Lung (tissue), 12 donors: ENCODE results near the gene RIN2. TPM values are rescaled to one million over a fixed set of nuclear protein-coding genes. Genes with fewer than 3 reads are reported as not detected.

Experiments used
- ATAC-seq: fragments of 200-7000 bp; cut with Tn5 transposase; one replicate; pipeline ENCODE4 v1.9.1; 2020; ENCODE audit warnings: moderate number of reproducible peaks; ENCODE audit not compliant: insufficient read depth, low FRiP score
- DNase-seq, 3 donors: peaks; one replicate each; pipeline ENCODE4 v3.0.0-alpha.2; 2013 to 2017
- H3K27ac ChIP-seq, 2 donors: one replicate each; pipeline ENCODE4 v1.5.1; 2013; ENCODE audit warnings: mild to moderate bottlenecking in 2 of 2, moderate library complexity in 2 of 2, control low read depth in 1 of 2, inconsistent platforms in 1 of 2, low read depth in 1 of 2, low read length in 1 of 2
- H3K27me3 ChIP-seq, 3 donors: one replicate each; pipeline ENCODE4 v1.5.1; 2013; ENCODE audit warnings: low read length in 2 of 3; ENCODE audit not compliant: control insufficient read depth in 3 of 3, insufficient read depth in 3 of 3
- H3K36me3 ChIP-seq, 4 donors: one replicate each; pipeline ENCODE4 v1.5.1; 2013; ENCODE audit warnings: low read length in 4 of 4, mild to moderate bottlenecking in 1 of 4, moderate library complexity in 1 of 4; ENCODE audit not compliant: control insufficient read depth in 4 of 4, insufficient read depth in 4 of 4
- H3K4me1 ChIP-seq, 5 donors: one replicate each; pipeline ENCODE4 v1.5.1; 2013; ENCODE audit warnings: low read length in 5 of 5, mild to moderate bottlenecking in 2 of 5, moderate library complexity in 1 of 5; ENCODE audit not compliant: control insufficient read depth in 5 of 5, insufficient read depth in 5 of 5
- H3K4me3 ChIP-seq: one replicate; pipeline ENCODE4 v1.5.1; 2013; ENCODE audit warnings: mild to moderate bottlenecking, control low read depth, moderate library complexity
- H3K9ac ChIP-seq, 2 donors: one replicate each; pipeline ENCODE4 v1.5.1; 2013; ENCODE audit warnings: low read length in 2 of 2, control low read depth in 1 of 2; ENCODE audit not compliant: insufficient read depth in 1 of 2
- H3K9me3 ChIP-seq, 4 donors: one replicate each; pipeline ENCODE4 v1.5.1; 2013; ENCODE audit warnings: low read length in 3 of 4, mild to moderate bottlenecking in 1 of 4, moderate library complexity in 1 of 4; ENCODE audit not compliant: control insufficient read depth in 4 of 4, insufficient read depth in 3 of 4
- WGBS, 2 donors: extraction: QIAGEN DNeasy Blood & Tissue Kit; methylation state at CpG; one replicate each; pipeline ENCODE4 v1.1.7; 2013; 5-methylcytosine and 5-hydroxymethylcytosine counted together
- polyA plus RNA-seq, 2 donors: library from polyadenylated mRNA; stranded (reverse); fragments of 200-250 nt; gene quantifications; one replicate each; pipeline ENCODE4 v1.2.1, GENCODE V29; 2013
- total RNA-seq, 2 donors: library from RNA; depleted of rRNA in 1 of 2; stranded (reverse); fragments of >200 nt in 1 of 2; gene quantifications; one replicate each; pipeline ENCODE4 v1.2.1, GENCODE V29; 2014 to 2021
- TF ChIP-seq, protein P1 (sequence below): IDR thresholded peaks from 2 replicates; pipeline ENCODE4 v1.5.1; 2012; ENCODE audit warnings: mild to moderate bottlenecking; ENCODE audit errors: control extremely low read depth, extremely low read depth
- donor health status: control.
- donor health status: control.
- donor health status: Bipolar disorder and iron deficiency.
- donor health status: healthy.
- donor health status: DM: yes; HTN: yes; CAD: no.

RIN2 gene
- total and polyA plus RNA-seq, 4 donors, result 13.7 to 93.3 (median 64.7) TPM

DNA sequence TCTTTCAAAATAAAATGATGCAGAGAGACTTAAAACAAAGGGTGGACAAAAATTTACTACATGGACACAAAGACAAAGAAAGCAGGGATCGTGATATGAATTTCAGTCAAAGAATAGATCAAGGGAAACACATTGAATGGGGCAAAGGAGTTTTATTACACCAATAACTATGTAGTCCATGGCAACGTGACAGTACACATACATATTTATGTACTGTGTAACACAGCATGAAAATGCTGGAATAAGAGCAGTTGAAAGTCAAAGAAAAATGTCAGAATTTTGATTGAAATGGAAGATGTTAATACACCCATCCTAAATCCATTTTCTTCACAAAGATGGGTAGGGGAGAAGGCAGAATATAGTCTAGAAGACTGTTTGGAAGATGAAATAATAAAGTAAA, 9.4 kb upstream of the RIN2 start:
- Histone ChIP-seq H3K4me3 (no peak overlapping the region), H3K36me3 (no peaks in the 10 kb centered on the region), H3K27ac (no peak overlapping the region), H3K27me3 (no peaks in the 10 kb centered on the region), H3K4me1 (peaks cover 0 to 10% (median 0%) of the 10 kb centered on the region in 5 donors), H3K9ac (no peak overlapping the region), H3K9me3 (peaks cover 0 to 2% (median 0%) of the 10 kb centered on the region in 4 donors)
- TF ChIP-seq, protein P1, sequence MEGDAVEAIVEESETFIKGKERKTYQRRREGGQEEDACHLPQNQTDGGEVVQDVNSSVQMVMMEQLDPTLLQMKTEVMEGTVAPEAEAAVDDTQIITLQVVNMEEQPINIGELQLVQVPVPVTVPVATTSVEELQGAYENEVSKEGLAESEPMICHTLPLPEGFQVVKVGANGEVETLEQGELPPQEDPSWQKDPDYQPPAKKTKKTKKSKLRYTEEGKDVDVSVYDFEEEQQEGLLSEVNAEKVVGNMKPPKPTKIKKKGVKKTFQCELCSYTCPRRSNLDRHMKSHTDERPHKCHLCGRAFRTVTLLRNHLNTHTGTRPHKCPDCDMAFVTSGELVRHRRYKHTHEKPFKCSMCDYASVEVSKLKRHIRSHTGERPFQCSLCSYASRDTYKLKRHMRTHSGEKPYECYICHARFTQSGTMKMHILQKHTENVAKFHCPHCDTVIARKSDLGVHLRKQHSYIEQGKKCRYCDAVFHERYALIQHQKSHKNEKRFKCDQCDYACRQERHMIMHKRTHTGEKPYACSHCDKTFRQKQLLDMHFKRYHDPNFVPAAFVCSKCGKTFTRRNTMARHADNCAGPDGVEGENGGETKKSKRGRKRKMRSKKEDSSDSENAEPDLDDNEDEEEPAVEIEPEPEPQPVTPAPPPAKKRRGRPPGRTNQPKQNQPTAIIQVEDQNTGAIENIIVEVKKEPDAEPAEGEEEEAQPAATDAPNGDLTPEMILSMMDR, result no peak
- ATAC-seq (no peak), DNase-seq (no peak)
- WGBS, 2 donors, result 94% methylated on average over 2 of the region's 2 CpGs

DNA sequence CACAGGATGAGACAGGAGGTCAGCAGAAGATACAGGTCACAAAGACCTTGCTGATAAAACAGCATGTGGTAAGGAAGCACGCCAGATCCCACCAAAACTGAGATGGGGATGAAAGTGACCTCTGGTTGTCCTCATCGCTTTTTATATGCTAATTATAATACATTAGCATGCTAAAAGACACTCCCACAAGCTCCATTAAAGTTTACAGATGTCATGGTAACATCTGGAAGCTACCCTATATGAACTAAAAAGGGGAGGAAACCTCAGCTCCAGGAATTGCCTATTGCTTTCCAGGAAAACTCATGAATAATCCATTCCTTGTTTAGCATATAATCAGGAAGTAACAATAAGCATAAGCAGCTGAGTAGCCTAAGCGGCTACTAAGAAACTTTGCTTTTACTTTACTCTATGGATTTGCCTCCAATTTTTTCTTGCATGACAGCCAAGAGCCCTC, 8.4 kb upstream of the RIN2 start:
- Histone ChIP-seq H3K4me3 (no peak overlapping the region), H3K27me3 (no peaks in the 10 kb centered on the region), H3K27ac (no peak overlapping the region), H3K36me3 (no peaks in the 10 kb centered on the region), H3K4me1 (peaks cover 0 to 10% (median 0%) of the 10 kb centered on the region in 5 donors), H3K9me3 (peaks cover 0 to 2% (median 0%) of the 10 kb centered on the region in 4 donors), H3K9ac (no peak overlapping the region)
- DNase-seq (peak in 1 of 3 donors; percentile 47), ATAC-seq (no peak)
- TF ChIP-seq, protein P1, result no peak
- WGBS, 2 donors, result 63 to 89% methylated on average over 3 of the region's 3 CpGs

DNA sequence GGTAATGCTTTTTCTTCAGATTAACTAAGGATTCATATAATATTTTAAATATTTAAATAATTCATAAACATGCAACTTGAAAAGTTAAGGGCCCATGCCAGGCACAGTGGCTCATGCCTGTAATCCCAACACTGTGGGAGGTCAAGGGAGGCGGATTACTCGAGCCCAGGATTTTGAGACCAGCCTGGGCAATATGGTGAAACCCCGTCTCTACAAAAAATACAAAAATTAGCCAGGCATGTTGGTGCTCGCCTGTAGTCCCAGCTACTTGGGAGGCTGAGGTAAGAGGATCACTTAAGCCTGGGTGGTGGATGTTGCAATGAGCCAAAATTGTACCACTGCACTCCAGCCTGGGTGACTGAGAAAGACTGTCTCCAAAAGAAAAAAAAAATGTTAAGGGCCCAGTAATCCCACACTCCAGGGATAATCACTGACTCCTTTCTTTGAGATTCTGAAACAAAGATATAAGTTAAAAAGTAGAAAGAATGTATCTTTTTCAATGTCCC, 7.9 kb upstream of the RIN2 start:
- Histone ChIP-seq H3K36me3 (no peaks in the 10 kb centered on the region), H3K9ac (no peak overlapping the region), H3K27me3 (no peaks in the 10 kb centered on the region), H3K4me3 (no peak overlapping the region), H3K4me1 (peaks cover 0 to 10% (median 0%) of the 10 kb centered on the region in 5 donors), H3K27ac (no peak overlapping the region), H3K9me3 (peaks cover 0 to 2% (median 0%) of the 10 kb centered on the region in 4 donors)
- TF ChIP-seq, protein P1, result no peak
- WGBS, 2 donors, result 84 to 85% methylated on average over 4 of the region's 4 CpGs
- ATAC-seq (no peak), DNase-seq (no peak)
